GM23248 (cell line): ENCODE measurements around the gene VWA2. TPM values are rescaled to one million over a fixed set of nuclear protein-coding genes. Genes with fewer than 3 reads are reported as not detected.

Experiments used
- DNase-seq: peaks from one replicate; pipeline ENCODE4 v3.0.0-alpha.2; 2015
- H2AFZ ChIP-seq: fragments of 200-600 bp; sonication (generic); 2 replicates; pipeline ENCODE4 v1.6.1; 2016; ENCODE audit warnings: antibody characterized with exemption
- H3F3A ChIP-seq: fragments of 200-600 bp; sonication (generic); 2 replicates; pipeline ENCODE4 v1.6.1; 2016; ENCODE audit warnings: mild to moderate bottlenecking, antibody characterized with exemption, mixed run types; ENCODE audit not compliant: insufficient read depth
- H3K27ac ChIP-seq: fragments of 200-600 bp; sonication (generic); 2 replicates; pipeline ENCODE4 v1.5.1; 2016; ENCODE audit warnings: mild to moderate bottlenecking
- H3K27me3 ChIP-seq: fragments of 200-600 bp; sonication (generic); replicated peaks from 2 replicates; pipeline ENCODE4 v1.6.1; 2016; ENCODE audit warnings: mild to moderate bottlenecking; ENCODE audit not compliant: insufficient read depth
- H3K36me3 ChIP-seq: fragments of 200-600 bp; sonication (generic); 2 replicates; pipeline ENCODE4 v1.6.1; 2016; ENCODE audit warnings: low read depth, mild to moderate bottlenecking
- H3K4me1 ChIP-seq: fragments of 200-600 bp; sonication (generic); 2 replicates; pipeline ENCODE4 v1.6.1; 2016; ENCODE audit warnings: mild to moderate bottlenecking; ENCODE audit not compliant: insufficient read depth
- H3K4me2 ChIP-seq: fragments of 200-600 bp; sonication (generic); one replicate; pipeline ENCODE4 v1.6.1; 2016; ENCODE audit warnings: mild to moderate bottlenecking; ENCODE audit not compliant: unreplicated experiment
- H3K4me3 ChIP-seq: fragments of 200-600 bp; sonication (generic); 2 replicates; pipeline ENCODE4 v1.5.1; 2016; ENCODE audit warnings: mild to moderate bottlenecking
- H3K79me2 ChIP-seq: fragments of 200-600 bp; sonication (generic); 2 replicates; pipeline ENCODE4 v1.6.1; 2016; ENCODE audit warnings: mild to moderate bottlenecking; ENCODE audit not compliant: insufficient read depth
- H3K9ac ChIP-seq: fragments of 200-600 bp; sonication (generic); 2 replicates; pipeline ENCODE4 v1.6.1; 2016; ENCODE audit warnings: mild to moderate bottlenecking
- H3K9me2 ChIP-seq: fragments of 200-600 bp; sonication (generic); 2 replicates; pipeline ENCODE4 v1.6.1; 2016; ENCODE audit warnings: mixed run types, mild to moderate bottlenecking, moderate library complexity; ENCODE audit not compliant: insufficient read depth
- H3K9me3 ChIP-seq: fragments of 200-600 bp; sonication (generic); one replicate; pipeline ENCODE4 v1.6.1; 2017; ENCODE audit warnings: low read depth
- H4K20me1 ChIP-seq: fragments of 200-600 bp; sonication (generic); 2 replicates; pipeline ENCODE4 v1.6.0; 2016; ENCODE audit not compliant: insufficient read depth
- EZH2 ChIP-seq: fragments of 200-600 bp; sonication (generic); IDR thresholded peaks from 2 replicates; pipeline ENCODE4 v1.6.1; 2018; ENCODE audit warnings: antibody characterized with exemption, mild to moderate bottlenecking; ENCODE audit not compliant: insufficient read depth, poor library complexity, severe bottlenecking
- EZH2phosphoT487 ChIP-seq: fragments of 200-600 bp; sonication (generic); IDR thresholded peaks from 2 replicates; pipeline ENCODE4 v1.6.1; 2018; ENCODE audit warnings: antibody characterized with exemption, moderate library complexity, mild to moderate bottlenecking, low read depth; ENCODE audit not compliant: insufficient read depth
- WGBS, 2 experiments: methylation state at CpG; one replicate each; pipeline ENCODE4 v1.1.6; 2015 to 2017; ENCODE audit warnings: low lambda C conversion rate in 2 of 2, low coverage in 1 of 2; ENCODE audit errors: missing lambda C conversion rate in 2 of 2; 5-methylcytosine and 5-hydroxymethylcytosine counted together
- in situ Hi-C: fragments of 300-500 bp; cut with MboI; formaldehyde crosslinking; loops from 2 replicates; pipeline ENCODE4 v1.15.0; 2020
- polyA plus RNA-seq: library from polyadenylated mRNA; unstranded; fragments of >200 nt; fragmentation: Nextera tagmentation; extraction: Ambion mirVana; gene quantifications from 2 replicates; pipeline ENCODE4 v1.2.1, GENCODE V29; 2016
- total RNA-seq: library from RNA; depleted of rRNA; stranded (reverse); fragments of >200 nt; shearing (Covaris generic); gene quantifications from 2 replicates; pipeline ENCODE4 v1.2.3, GENCODE V29; 2014

The VWA2 gene
- total and polyA plus RNA-seq, 2 experiments from 2014 or later = not detected

DNA sequence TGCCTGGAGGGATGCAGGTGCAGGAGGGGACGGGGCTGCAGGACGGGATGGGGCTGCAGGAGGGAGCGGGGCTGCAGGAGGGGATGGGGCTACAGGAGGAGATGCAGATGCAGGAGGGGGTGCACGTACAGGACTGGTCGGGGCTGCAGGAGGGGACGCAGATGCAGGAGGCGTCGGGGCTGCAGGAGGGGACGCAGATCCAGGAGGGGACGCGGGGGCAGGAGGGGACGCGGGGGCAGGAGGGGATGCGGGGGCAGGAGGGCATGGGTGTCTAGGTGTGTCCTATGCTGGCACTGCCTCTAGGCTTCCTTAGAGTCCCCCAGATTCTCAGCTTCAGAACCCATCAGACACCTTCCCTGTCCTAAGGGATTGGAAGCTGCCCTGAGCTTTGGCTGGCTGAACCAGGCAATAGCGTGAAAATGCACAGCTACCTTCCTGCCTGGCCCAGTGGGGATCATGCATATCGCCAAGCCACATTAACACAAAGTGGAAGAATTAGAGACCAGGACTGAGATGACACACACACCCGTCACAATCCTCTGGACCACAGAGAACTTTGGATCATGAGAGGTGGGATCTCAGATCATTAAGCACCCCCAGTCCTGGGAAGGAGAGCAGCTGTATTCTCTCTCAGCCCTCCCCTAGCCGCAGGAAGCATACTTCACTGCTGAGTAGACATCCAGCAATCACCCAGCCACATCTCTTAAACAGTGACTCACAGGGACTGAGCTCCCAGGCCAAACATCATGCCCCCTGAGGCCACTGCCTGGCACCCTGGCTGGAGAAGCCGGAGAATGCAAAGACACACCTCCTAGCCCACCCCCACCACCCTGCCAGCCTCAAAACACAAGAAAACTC, 67.3 kb downstream of the VWA2 start:
- H3K27ac ChIP-seq = no peak overlapping the region
- H3K4me1 ChIP-seq = peaks cover 24% of the 10 kb centered on the region
- H3F3A ChIP-seq = peaks cover 6% of the 10 kb centered on the region; the same call in 1 of the 2 replicates
- no peaks in the 10 kb centered on the region for H4K20me1 ChIP-seq
- no peak overlapping the region for H3K9ac ChIP-seq
- no peaks in the 10 kb centered on the region for H3K9me3 ChIP-seq
- H3K36me3 ChIP-seq = no peaks in the 10 kb centered on the region
- peak overlapping the region; percentile 28 for H3K4me2 ChIP-seq
- in situ Hi-C loops = no loop called here
- no peaks in the 10 kb centered on the region for H3K79me2 ChIP-seq
- WGBS, 2 experiments = 20 to 76% methylated on average over 5 to 17 of the region's 19 CpGs
- TF ChIP-seq EZH2 (no peak), EZH2phosphoT487 (no peak)
- H3K9me2 ChIP-seq = no peaks in the 10 kb centered on the region
- peak; percentile 94 for DNase-seq
- no peak overlapping the region for H3K4me3 ChIP-seq
- H3K27me3 ChIP-seq = no peaks in the 10 kb centered on the region; the same call in 1 of the 2 replicates
- no peak overlapping the region for H2AFZ ChIP-seq

DNA sequence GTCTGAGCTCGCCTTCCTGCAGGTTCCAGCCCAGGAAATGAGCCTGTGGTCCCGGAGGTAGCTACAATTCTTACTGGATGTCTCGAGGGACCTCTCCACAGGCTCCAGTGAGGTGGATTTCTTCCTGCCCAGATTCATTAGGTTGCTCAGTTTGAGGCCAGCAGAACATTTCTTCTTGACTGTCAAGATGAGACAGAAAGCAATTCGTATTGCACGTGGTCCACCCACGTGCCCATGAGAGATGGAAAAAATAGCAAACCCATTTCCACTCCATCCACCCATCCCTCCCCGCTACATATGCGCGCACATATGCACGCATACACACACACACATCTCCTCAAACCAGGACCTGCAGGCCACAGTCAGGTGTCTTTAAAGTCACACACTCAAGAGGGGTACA, 68.7 kb downstream of the VWA2 start:
- in situ Hi-C loops = no loop called here
- DNase-seq = no peak

DNA sequence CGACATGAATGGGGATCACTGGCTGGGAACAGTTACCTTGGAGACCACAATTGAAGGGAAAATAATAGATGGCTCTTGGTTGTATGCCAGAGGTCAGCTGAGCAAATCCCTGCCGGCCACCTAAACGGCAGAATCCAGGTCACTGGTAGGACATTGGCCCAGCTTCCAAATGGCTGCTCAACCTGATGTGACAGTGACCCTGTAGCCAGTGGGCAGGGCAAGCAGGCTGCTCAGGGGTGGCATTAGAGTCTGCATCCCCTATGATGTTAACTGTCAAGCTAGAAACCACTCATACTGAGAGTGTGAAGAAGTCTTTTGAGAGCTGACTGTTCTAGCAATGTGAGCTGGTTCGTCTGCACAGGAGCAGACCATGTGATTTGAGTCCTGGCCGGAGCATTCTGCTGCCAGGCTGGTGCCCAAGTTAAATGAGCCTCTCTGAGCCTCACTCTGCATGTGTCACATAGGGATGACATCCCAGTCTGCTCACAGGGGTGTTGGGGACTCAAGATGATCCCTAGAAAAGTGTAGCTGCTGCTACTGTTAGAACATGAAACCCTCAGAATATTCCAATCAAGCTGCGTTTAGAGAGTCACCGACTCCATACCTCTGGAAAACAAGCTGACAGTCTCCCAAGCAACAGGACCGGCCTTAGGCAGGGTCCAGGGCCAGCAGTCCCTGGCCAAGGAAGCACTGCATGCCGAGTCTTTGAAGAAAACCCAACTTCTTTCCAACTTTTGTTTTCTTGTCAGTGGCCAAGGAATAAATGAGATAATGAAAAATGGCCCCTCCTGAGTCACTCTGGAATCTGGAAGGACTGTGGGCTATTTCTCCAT, 69.7 kb downstream of the VWA2 start:
- in situ Hi-C loops = no loop called here
- H3K9me2 ChIP-seq = no peaks in the 10 kb centered on the region
- H3K27me3 ChIP-seq = 0 out of 2 replicates have a peak, but pooled peaks cover 7% of the 10 kb centered on the region
- no peaks in the 10 kb centered on the region for H4K20me1 ChIP-seq
- peak; percentile 65 for DNase-seq
- no peak overlapping the region for H3K27ac ChIP-seq
- H3K9ac ChIP-seq = no peak overlapping the region
- no peak overlapping the region for H3K4me3 ChIP-seq
- peaks cover 6% of the 10 kb centered on the region; the same call in 1 of the 2 replicates for H3F3A ChIP-seq
- H2AFZ ChIP-seq = no peak overlapping the region
- H3K9me3 ChIP-seq = no peaks in the 10 kb centered on the region
- peaks cover 24% of the 10 kb centered on the region for H3K4me1 ChIP-seq
- WGBS, 2 experiments = 56% methylated on average over 9 of the region's 9 CpGs
- H3K36me3 ChIP-seq = no peaks in the 10 kb centered on the region
- TF ChIP-seq EZH2 (no peak), EZH2phosphoT487 (no peak)
- H3K4me2 ChIP-seq = peak overlapping the region; percentile 21
- H3K79me2 ChIP-seq = no peaks in the 10 kb centered on the region

More for the DNA sequence above, 68.7 kb downstream of the VWA2 start:
- H4K20me1 ChIP-seq = no peaks in the 10 kb centered on the region
- H3K27me3 ChIP-seq = 0 out of 2 replicates have a peak, but pooled peaks cover 6% of the 10 kb centered on the region
- 90 to 95% methylated on average over 10 of the region's 10 CpGs for WGBS, 2 experiments
- no peaks in the 10 kb centered on the region for H3K9me3 ChIP-seq
- no peak overlapping the region for H3K9ac ChIP-seq
- H2AFZ ChIP-seq = no peak overlapping the region
- no peak overlapping the region for H3K4me3 ChIP-seq
- H3F3A ChIP-seq = peaks cover 6% of the 10 kb centered on the region; the same call in 1 of the 2 replicates
- TF ChIP-seq EZH2phosphoT487 (no peak), EZH2 (no peak)
- no peaks in the 10 kb centered on the region for H3K36me3 ChIP-seq
- no peak overlapping the region for H3K27ac ChIP-seq
- no peak overlapping the region for H3K4me2 ChIP-seq
- H3K9me2 ChIP-seq = no peaks in the 10 kb centered on the region
- peaks cover 24% of the 10 kb centered on the region for H3K4me1 ChIP-seq
- H3K79me2 ChIP-seq = no peaks in the 10 kb centered on the region

DNA sequence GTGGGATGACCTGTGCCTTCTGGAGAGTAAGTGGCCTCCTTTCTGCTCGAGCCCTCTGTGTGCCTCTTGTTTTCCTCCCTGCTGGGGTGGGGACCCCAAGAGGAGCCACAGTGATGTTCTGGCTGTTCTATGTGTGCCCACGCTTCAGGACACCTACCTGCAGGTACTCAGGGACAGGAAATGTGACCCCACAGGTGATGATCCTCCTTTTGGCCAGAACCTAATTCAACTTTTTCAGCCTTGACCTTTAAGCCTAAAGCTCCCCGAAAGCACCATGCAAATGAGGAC, 70.3 kb downstream of the VWA2 start:
- H3K9ac ChIP-seq = no peak overlapping the region
- no peaks in the 10 kb centered on the region for H3K9me3 ChIP-seq
- H3K4me1 ChIP-seq = peaks cover 21% of the 10 kb centered on the region
- H3K9me2 ChIP-seq = no peaks in the 10 kb centered on the region
- WGBS, 2 experiments = 49 to 55% methylated on average over 3 of the region's 3 CpGs
- peaks cover 2% of the 10 kb centered on the region; the same call in 1 of the 2 replicates for H3F3A ChIP-seq
- H3K27me3 ChIP-seq = 0 out of 2 replicates have a peak, but pooled peaks cover 7% of the 10 kb centered on the region
- no peaks in the 10 kb centered on the region for H3K36me3 ChIP-seq
- no peak for DNase-seq
- H4K20me1 ChIP-seq = no peaks in the 10 kb centered on the region
- TF ChIP-seq EZH2 (no peak), EZH2phosphoT487 (no peak)
- H3K27ac ChIP-seq = no peak overlapping the region
- in situ Hi-C loops = no loop called here
- H3K4me3 ChIP-seq = no peak overlapping the region
- H3K4me2 ChIP-seq = peak overlapping the region; percentile 21
- H2AFZ ChIP-seq = no peak overlapping the region
- H3K79me2 ChIP-seq = no peaks in the 10 kb centered on the region
